ENCODE results near the gene LIPE.
"Not testable (repeated sequence)": the region's sequence is repeated elsewhere in the genome, so short reads cannot be mapped to it uniquely, and the experiment has no call there.

The LIPE gene, protein sequence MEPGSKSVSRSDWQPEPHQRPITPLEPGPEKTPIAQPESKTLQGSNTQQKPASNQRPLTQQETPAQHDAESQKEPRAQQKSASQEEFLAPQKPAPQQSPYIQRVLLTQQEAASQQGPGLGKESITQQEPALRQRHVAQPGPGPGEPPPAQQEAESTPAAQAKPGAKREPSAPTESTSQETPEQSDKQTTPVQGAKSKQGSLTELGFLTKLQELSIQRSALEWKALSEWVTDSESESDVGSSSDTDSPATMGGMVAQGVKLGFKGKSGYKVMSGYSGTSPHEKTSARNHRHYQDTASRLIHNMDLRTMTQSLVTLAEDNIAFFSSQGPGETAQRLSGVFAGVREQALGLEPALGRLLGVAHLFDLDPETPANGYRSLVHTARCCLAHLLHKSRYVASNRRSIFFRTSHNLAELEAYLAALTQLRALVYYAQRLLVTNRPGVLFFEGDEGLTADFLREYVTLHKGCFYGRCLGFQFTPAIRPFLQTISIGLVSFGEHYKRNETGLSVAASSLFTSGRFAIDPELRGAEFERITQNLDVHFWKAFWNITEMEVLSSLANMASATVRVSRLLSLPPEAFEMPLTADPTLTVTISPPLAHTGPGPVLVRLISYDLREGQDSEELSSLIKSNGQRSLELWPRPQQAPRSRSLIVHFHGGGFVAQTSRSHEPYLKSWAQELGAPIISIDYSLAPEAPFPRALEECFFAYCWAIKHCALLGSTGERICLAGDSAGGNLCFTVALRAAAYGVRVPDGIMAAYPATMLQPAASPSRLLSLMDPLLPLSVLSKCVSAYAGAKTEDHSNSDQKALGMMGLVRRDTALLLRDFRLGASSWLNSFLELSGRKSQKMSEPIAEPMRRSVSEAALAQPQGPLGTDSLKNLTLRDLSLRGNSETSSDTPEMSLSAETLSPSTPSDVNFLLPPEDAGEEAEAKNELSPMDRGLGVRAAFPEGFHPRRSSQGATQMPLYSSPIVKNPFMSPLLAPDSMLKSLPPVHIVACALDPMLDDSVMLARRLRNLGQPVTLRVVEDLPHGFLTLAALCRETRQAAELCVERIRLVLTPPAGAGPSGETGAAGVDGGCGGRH

DNA sequence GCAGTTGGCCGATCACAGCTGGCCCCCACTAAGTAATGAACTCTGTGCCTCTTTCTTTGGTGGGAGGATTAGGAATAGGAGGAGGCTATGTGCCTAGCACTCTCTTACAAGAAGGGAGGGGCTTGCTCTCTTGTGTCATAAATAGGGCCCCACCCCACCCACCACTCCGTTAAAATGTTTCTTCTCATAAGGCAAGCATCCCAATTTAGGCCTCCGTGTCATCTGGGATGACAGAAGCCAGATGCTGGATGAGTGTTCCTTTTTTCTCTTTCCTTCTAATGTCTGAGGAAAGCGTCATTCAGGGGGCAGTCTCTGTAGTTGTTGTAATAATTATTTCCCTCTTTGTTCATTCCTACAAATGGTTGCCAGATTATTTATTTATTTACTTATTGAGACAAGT, at the start of gene LIPE:
TSS of gene LIPE (minus strand) at position 76 of the 400 bp plus-strand sequence. CDS start 239 bp downstream, outside the sequence.
- no peak for DNase-seq

DNA sequence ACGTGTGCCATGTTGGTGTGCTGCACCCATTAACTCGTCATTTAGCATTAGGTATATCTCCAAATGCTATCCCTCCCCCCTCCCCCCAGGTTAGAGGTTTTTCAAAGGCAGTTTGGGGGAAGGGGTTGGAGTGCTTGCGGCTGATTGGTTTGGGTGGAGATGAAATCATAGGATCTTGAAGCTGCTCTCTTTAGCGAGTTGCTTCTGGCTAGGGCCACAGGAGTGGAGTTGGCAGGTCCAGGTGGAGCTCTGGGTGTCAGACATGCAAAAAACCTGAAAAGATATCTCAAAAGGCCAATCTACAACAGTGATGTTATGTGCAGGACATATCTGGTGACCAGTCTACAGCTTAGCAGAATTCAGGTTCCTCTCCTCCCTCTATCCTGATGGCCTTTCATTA, 48.2 kb upstream of the LIPE start:
- no peak for DNase-seq

DNA sequence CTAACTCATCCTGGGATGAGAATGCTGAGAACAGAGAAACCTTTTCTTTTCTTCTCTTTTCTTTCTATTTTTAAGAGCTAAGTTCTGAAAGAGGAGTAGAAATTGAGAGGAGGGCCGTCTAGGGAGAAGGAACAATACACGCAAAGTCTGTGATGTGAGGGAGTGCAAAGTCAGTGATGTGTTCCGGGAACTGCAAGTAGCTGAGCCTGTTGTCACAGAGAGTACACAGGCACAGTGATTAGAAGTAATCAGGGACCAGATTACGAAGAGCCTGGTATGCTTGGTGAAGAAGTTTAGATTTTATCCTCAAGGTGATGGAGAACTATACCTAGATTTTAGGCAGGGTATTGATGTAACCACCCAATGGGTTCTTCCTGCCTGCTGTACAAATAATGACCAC, 47.6 kb upstream of the LIPE start:
- no peak for DNase-seq

DNA sequence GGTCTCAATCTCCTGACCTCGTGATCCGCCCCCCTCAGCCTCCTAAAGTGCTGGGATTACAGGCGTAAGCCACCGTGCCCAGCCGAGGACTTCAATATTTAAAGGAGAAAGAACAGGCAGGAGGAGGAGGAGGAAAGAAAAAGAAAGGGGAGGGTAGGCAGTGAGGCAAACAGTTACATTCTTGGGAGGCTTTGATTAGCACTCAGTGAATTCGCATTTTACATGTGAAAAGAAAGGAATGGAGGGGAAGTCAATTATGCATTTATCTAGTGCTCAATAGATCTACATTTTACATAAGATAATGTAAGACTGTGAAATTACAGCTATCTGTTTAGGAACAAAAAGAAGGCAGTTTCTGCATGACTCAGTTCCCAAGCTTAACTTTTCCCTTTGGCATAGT, 46.5 kb upstream of the LIPE start:
- no peak for DNase-seq

DNA sequence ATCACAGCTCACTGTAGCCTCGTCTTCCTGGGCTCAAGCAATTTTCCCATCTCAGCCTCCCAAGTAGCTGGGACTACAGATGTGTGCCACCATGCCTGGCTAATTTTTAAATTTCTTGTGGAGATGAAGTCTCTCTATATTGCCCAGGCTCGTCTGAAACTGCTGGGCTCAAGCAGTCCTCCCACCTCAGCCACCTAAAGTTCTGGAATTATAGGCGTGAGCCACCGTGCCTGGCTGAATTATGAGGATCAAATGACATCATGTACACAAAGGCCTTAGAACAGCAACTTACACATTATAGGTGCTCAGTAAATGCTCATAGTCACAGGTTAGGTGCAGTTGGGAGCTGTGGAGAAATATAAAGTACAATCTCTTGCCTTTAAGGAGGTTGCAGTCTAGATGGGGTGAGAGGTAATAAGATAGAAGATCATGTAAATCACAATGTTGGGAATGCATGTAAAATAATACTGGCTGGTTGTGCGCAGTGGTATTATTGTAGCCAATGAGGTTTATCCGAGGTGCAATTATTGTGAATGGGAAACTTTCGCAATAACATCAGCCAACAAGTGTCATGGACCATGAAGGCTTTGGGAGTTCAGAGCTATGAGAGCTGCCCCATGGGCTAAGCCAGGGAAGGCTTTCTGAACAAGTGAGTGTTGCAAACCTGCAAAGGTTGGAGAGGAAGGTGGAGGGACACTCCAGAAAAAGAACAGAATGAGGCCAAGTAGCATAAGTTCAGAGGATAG, 45.4 kb upstream of the LIPE start:
- no peak for DNase-seq

DNA sequence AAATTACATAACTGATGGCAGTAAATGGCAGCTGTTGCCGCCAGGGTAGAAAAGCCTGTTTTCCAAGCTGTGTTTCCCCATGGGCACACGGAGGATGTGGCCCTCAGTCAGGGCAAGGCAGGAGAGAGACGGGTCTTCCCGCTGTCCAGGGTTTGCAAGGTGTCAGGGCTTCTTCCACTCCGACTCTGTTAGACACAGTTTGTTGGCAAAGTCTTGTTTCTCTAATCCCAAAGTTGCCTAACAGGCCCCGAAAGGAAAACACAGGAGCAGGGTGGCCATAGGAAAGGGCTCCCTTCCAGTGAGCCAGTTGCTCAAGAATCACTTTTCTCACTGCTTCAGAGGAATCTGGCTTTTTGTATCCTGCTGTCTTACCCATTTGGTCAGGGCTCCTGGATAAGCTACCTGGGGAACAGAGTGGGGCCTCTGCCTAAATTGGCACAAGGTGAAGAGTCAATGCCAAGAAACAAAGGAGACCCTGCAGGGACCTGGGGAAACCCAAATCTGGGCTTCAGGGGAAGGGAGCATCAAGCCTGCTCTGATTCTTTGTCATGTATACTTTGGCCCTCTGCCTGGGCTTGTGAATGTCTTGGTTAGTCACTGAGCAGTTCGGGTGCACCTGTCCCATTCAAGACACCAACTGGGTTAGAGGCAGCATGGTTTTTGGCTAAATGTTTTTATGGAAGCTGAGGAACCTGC, 44.5 kb upstream of the LIPE start:
- no peak for DNase-seq

DNA sequence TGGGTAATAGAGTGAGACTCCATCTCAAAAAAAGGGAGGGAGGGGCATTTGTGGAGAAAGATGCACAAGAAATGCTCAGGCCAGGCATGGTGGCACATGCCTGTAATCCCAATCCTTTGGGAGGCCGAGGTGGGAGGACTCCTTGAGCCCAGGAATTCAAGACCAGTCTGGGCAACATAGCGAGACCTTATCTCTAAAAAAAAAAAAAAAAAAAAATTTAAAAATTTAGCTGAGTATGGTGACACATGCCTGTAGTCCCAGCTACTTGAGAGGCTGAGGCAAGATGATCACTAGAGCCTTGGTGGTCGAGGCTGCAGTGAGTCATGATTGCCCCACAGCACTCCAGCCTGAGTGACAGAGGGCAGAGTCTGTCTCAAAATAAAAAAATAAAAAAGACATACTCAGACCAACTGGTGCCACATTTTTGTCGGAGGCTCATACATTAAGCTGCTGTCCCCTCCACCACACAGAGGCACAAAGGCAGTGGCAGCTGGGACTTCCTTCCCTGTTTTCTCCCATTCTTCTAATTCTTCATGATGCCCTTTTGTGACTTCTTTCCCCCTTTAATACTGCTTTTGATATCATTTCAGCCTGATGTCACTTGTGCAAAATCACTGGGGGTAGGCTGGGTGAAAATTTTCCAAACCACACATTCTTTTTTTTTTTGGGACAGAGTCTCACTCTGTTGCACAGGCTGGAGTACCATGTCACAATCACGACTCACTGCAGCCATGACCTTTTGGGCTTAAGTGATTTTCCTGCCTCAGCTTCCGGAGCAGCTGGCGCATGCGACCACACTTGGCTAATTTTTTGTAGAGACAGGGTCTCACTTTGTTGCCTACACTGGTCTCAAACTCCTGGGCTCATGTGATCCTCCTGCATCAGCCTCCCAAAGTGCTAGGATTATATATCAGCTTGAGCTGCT, 42.4 kb upstream of the LIPE start:
- no peak for DNase-seq

DNA sequence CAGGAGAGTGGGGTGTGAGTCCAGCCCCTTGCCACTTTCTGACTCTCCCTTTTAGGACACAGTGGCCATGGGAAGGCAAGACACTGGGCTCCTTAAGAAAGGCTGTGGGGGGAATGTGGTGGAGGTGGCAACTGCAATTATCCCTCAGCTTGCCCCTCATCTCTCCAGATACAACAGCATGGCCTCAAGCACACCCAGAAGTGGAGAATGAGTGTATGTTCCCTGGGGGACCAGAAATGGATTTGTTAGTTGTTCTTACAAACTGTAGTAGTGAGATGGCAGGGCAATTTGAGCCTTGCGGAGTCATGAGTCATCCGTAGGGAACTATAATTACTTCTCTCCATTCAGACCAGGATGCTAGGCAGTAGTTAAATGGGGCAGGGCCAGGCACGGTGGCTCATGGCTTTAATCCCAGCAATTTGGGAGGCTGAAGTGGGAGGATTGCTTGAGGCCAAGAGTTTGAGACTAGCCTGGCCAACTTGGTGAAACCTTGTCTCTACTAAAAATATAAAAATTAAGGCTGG, 41.1 kb upstream of the LIPE start:
- no peak for DNase-seq

DNA sequence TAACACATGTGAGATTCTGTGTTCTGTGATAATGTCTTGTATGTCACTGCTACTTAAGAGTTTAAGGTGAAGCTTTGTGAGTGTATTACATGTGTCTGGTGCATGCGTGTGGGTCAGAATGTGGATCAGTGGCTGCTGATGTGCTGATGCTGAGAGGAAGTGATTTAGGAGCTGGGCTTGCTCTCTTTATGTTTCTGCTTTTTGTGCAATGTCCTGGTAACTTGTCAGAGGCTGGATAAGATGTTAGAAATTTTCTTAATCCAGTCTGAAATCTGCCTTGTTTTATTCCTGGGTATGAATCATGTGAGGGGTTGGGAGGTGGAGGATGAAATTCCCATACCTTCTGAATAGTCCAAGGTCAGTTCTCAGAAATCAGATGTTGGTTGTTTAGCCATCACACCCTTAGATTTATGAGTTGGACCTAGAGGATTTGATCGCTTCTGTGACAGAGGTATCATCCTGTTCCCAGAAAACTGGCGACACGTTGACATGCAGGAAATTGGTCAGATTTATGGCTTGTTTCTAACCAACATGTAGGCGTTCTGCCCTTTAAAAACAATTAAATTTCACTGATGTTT, 40.1 kb upstream of the LIPE start:
- DNase-seq: no peak

DNA sequence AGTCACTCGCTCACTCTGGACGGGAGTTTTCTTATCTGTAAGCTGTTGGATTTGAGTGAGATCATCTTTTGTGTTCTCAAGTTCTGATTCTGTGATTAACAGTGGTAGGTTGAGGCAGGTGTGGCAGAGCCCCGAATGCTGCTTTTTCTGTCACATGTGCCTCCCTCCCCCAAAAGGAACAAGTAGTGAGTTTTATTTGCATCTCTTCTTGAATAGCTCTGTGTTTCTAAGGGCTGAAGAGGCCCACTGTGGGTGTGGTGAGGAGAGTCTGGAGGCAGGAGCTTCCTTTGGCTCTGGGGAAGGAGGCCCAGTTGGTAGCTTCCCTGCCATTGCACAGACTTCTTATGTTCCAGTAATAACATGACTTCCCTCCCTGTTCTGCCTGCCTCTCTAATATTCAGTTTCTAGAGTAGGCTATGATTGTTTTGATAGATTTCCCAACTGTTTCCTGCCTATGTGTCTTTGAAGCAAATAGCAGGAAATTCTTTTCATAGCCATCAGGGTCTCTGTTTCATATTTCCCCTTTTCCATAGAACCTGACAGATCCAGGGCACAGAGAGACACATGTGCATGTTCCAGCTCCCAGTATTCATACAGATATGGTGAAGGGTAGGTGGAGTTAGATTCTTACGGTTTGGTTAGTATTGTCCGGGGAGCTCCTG, 39.5 kb upstream of the LIPE start:
- no peak for DNase-seq

DNA sequence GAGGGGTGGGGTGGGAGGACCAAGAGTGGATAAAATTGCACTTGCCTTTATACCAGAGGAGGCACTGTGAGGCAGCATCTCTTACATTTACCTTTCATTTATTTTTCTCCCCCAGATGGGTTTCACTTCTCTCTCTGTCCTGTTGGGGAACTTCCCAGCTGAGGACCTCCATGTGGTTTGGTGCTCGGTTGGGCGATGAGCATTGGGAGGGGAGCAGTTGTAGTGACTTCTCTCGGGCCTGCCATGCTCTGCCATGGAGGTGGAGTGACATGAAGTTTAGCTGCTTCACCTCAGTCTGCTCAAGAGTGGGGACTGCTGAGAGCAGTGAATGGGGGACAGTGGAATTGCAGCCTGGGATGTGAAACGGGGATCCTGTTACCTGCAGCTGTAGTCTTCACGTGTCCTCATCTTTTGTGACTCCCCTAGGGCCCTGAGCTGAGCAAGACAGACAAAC, 38.7 kb upstream of the LIPE start:
- DNase-seq: no peak

DNA sequence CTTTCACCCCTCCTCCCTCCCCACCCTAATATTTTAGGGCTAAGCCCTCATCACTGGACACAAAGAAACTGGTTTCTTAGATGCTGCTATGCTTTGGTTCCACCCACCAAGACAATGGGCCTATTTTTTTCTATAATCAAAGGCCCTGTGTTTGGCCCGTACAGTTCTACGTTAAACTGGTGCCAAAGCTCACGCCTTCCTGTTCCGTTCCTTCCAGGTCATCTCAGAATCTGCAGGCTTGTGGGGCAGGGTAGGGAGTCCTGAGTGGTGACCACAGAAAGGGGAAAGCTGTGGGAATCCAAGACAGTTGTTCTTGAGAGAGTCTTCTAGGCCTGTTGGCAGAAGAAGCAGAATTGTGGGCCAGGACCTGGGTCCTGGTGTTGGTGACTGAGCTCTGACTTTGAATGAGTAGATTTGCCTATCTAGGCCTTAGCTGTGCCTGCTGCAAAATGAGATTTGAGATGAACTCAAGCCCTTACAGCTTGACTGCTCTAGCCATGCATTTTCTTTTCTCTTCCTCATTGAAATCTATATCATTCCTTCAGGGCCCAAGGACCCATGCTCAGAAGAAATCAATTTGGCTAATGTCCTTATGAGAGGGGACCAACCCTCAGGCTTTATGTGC, 34.6 kb upstream of the LIPE start:
- no peak for DNase-seq

DNA sequence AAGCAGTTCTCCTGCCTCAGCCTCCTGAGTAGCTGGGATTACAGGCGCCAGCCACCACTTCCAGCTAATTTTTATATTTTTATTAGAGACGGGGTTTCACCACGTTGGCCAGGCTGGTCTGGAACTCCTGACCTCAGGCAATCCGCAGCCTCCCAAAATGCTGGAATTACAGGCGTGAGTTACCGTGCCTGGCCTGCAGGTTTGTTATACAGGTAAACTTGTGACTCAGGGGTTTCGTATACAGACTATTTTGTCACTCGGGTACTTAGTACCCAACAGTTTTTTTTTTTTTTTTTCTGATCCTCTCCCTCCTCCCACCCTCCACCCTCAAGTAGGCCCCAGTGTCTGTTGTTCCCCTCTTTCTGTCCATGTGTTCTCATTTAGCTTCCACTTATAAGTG, 34.0 kb upstream of the LIPE start:
- not testable (repeated sequence) for DNase-seq

DNA sequence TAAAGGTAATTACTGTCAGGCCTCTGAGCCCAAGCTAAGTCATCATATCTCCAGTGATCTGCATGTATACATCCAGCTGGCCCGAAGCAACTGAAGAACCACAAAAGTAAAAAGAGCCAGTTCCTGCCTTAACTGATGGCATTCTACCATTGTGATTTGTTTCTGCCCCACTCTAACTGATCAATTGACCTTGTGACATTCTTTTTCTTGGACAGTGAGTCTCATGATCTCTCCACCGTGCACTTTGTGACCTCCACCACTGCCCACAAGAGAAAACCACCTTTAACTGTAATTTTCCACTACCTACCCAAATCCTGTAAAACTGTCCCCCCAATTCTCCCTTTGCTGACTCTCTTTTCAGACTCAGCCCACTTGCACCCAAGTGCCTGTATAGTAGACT, 32.7 kb upstream of the LIPE start:
- DNase-seq: no peak

DNA sequence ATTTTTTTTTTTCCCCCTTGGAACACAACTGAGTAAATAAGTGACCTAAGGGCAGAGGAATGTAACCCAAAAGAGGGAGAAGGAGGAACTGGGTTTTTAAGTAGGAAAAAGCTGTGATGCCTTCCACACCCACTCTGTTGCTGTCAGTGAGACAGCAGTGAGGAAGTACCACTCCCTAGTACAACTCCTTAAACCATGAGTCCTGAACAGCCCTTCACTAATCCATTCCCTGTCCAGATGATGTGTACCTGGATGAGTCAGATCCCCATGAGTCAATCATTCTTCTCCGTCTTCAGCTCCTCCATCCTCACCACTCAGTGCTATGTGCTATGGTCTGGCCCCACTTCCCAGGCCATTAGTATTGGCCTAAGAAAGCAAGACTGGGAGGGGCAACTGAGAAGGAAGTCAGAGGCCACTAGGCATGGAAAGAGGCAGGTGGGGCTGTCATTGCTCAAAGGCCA, 28.5 kb upstream of the LIPE start:
- no peak for DNase-seq

DNA sequence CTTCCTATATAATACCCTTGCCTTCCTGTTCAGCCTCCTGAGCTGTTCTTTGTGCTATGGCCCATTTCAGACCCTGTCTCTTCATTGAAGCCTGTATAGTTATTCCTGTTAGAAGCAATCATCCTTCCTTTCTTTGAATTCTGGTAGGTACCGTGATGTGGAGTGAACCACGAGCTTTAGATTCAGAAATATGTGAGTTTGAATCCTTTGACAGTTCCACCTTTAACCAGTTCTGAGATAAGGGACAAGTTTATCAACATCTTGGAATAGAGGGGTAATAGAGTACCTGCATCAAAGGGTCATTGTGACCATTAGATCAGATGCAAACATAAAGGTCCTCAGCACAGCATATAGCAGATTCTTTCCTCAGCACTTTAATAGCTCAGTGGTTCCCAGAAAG, 27.9 kb upstream of the LIPE start:
- DNase-seq: no peak

DNA sequence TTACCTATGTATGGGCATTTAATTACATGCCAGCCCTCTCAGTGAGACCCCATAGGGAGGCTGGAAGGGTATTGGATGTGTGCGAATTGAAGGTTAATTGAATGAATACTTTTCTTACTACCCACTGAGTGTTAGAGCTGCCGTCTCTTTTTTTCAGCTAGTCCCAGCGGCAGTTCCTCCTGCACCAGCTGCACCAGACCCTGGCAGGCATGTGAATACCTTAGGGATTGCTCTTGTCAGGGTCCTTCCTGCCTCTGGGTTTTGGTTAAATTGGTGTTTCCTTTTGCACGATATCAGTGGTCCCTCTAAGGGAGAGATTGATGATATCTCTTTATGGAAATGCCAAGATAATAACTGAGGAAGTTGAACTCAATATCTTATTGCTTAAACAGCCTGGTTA, 25.4 kb upstream of the LIPE start:
- DNase-seq: no peak

DNA sequence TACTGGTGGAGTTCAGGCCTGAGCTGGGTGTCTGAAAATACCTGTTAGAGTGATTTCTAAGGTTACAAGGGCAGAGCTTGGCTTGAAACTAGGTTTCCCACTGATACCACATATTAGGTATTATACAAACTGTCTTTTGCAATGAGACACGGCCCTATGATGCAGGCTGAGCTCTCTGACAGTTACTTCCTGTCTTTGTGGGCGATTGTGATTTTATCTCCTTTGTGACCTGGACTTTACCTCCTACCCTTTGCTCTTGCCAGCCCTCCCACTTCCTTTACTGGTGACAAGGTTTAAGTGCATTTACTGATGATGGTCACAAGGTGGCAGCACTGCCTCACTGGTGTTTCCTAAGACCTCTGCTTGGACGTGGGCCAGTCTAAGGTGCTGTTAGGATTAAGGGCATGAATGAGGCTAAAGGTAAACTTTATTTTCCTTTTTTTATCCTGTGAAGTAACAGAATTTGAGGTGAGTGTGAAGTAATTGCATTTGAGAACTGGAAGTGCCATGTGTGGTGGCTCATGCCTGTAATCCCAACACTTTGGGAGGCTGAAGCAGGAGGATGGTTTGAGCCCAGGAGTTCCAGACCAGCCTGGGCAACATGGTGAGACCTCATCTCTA, 23.2 kb upstream of the LIPE start:
- peak; percentile 85 for DNase-seq

DNA sequence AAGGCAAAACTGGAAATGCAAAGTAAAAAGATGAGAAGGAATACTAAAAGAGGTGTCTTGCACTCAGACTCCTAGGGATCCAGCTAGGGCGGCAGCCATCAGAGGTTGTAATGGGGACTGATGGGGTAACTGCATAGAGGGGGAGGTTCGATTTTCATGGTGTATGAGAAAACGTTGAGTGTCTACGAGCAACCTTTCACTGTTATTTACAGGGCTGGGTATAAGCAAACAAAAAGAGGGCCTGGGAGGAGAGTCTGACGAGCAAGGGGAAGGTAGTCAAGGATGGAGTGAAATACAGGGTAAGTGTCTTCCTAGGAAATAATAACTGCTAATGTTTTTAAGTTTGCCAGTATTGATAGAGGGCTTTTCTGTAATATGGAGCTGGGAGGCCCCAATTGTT, 21.1 kb upstream of the LIPE start:
- DNase-seq: not testable (repeated sequence)

Measured in DMS153 (cell line).